Stimulated activated naive CD8-positive, alpha-beta T cell treated with anti-CD3 and anti-CD28 coated beads, Interleukin-15, Interleukin-2, amounts not matched to agents 100 ng/mL and 50 ng/mL, for 24 hours (primary cell): ENCODE data around the gene NT5C2.
"Not testable (repeated sequence)": the region's sequence is repeated elsewhere in the genome, so short reads cannot be mapped to it uniquely, and the experiment has no call there.

Source experiments
- H3K27ac Mint-ChIP-seq: one replicate; pipeline ENCODE4 v1.8.0; 2021; ENCODE audit warnings: mild to moderate bottlenecking, mixed read lengths
- H3K27me3 Mint-ChIP-seq: one replicate; pipeline ENCODE4 v1.8.0; 2021; ENCODE audit warnings: mixed read lengths
- H3K36me3 Mint-ChIP-seq: one replicate; pipeline ENCODE4 v1.8.0; 2021; ENCODE audit warnings: low read depth, mixed read lengths
- H3K4me1 Mint-ChIP-seq: one replicate; pipeline ENCODE4 v1.8.0; 2021; ENCODE audit warnings: low read depth, mixed read lengths
- H3K4me3 Mint-ChIP-seq: one replicate; pipeline ENCODE4 v1.8.0; 2021; ENCODE audit warnings: mild to moderate bottlenecking, mixed read lengths
- H3K9me3 Mint-ChIP-seq: one replicate; pipeline ENCODE4 v1.8.0; 2021; ENCODE audit warnings: mixed read lengths

Gene NT5C2

DNA sequence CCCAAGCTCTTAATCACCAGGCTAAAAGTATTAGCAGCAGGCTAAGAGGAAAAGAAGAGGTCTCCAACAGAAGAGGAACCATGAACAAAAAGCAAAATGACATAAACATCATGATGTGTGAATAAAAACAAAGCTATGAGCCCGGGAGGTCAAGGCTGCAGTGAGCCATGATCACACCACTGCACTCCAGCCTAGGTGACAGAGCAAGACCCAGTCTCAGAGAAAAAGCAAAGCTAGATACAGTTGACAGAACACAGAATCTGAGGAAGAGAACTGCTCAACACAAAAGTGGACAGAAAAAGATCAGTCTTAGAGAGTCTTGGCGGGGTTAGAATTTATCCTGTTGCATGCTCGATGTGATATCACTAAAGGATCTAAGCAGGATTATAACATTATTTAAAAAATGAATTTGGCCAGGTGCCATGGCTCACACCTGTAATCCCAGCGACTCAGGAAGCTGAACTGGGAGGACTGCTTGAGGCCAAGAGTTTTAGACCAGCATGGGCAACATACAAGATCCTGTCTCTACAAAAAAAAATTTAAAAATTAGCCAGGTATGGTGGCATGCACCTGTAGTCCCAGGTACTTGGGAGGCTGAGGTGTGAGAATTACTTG lies 37.5 kb downstream of the NT5C2 start:
- Mint-ChIP-seq H3K36me3 (peaks cover 54% of the 10 kb centered on the region), H3K27me3 (no peaks in the 10 kb centered on the region)

DNA sequence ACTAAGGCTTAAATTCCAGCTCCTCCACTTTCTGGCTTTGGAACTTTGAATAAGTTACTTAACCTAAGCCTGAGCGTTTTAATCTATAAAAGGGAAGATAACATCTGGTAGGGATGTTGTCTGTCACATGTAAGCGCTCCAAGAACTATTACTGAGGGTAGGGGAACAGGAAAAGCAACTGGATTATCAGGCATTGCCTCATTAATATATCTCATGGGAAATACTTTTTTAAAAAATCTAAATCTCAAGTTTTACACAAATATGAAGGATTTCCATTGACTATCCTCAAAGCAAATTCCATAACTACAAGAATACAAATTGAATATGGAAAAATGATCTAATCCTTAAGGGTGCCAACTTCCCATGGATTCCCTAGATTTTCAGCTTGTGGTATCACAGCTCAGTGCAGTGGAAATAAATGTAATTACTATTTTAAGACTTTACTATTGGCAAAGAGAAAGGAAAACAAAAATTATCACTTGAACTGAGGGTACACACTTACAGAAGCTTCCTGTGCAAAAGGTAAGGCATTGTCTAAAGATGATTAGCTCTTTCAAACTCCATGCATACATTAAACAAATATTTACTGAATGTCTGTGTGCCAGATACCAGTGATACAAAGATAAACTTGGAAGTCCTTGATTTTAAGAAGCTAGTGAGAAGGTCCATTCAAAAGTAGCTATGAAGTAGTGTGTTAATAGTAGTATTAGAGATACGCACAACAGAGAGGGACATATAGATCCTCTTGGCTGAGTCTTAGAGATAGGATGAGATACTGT lies 38.4 kb downstream of the NT5C2 start:
- H3K27me3 Mint-ChIP-seq: no peaks in the 10 kb centered on the region
- H3K4me3 Mint-ChIP-seq: no peak overlapping the region
- H3K36me3 Mint-ChIP-seq: peaks cover 49% of the 10 kb centered on the region
- H3K4me1 Mint-ChIP-seq: no peaks in the 10 kb centered on the region
- H3K27ac Mint-ChIP-seq: no peak overlapping the region
- H3K9me3 Mint-ChIP-seq: no peaks in the 10 kb centered on the region

More for the DNA sequence above, 37.5 kb downstream of the NT5C2 start:
- Mint-ChIP-seq H3K4me3 (no peak overlapping the region), H3K27ac (no peak overlapping the region), H3K9me3 (no peaks in the 10 kb centered on the region), H3K4me1 (no peaks in the 10 kb centered on the region)

DNA sequence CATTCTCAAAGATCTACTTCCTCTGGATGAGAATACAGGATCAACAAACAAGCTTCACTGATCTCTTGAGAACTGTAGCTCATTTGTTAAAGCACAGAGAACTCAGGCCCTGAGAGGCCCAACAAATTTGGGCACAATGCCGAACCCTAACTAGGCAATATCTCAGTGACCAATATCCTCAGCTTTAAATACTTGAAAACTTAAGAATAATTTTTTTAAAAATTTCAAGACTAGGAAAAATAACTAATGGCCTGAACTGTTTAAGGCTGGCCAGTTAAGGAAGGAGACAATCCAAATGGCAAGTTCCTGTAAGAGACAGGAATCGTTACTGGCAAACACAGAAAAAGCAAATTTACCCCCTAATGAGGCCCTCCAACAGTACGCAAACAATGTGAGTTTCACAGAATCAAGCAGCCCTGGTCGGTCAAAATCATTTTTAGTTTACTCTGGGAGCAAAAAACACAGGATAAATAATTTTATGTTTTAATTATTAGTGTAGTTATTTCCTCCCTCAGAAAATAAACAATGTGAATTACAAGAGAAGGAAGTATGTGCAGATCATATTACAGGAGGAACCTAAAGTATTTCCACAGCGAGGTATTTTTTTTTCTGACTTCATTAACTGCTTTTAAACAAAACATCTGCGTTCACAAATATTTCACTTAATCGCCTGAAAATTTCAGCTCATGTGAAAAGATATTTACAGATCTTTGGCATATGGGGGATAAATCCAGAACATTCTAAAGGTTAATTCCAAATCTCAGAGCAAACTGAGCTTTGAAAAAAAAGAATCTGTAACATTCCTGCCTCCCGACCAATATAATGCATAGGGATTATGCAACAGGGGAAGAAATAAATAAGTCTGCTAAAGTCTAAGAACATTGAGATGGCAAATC lies 39.5 kb downstream of the NT5C2 start:
- no peak overlapping the region for H3K4me3 Mint-ChIP-seq
- H3K27ac Mint-ChIP-seq: no peak overlapping the region
- no peaks in the 10 kb centered on the region for H3K9me3 Mint-ChIP-seq

DNA sequence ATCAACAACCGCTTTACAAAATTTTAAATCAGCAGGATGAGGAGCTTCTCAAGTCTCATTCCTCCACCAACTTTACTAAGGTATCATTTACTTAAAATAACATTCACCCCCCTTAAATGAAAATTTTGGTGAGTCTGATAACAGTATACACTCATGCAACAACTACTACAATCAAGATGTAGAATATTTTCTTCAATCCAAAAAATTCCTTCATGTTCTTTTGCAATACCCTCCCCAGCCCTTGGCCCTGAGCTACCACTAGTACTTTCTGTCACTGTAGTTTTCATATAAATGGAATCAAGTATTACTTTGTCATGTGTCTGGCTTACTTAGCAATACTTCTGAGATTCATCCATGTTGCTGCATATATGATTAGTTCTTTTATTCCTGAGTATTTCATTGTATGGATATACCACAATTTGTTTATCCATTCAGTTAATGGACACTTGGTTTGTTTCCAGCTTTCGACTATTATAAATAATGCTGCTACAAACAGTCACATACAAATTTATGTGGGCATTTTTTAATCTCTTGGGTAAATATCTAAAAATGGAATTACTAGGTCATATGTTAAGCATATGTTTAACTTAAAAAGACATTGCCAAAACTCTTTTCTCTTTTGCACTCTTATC lies 43.0 kb downstream of the NT5C2 start:
- no peaks in the 10 kb centered on the region for H3K4me1 Mint-ChIP-seq

More for the DNA sequence above, 39.5 kb downstream of the NT5C2 start:
- H3K36me3 Mint-ChIP-seq: peaks cover 48% of the 10 kb centered on the region
- no peaks in the 10 kb centered on the region for H3K4me1 Mint-ChIP-seq
- H3K27me3 Mint-ChIP-seq: no peaks in the 10 kb centered on the region

DNA sequence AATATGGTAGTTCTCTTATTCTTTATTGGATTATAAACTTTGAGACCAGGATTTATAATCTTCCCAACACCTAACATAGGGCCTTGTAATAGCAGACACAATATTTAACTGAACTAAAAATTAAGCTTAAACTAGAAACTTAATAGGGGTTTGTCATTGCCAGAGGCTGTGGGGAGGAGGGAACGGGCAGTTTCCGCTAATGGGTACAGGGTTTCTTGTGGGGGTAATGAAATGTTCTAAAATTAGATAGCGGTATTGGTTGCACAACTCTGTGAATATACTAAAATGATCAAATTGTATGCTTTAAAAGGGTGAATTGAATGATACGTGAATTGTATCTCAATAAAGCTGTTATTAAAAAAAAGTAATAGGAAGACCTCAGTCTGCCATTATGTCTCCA lies 45.4 kb downstream of the NT5C2 start:
- H3K36me3 Mint-ChIP-seq: peaks cover 26% of the 10 kb centered on the region
- H3K4me1 Mint-ChIP-seq: no peaks in the 10 kb centered on the region
- H3K27me3 Mint-ChIP-seq: no peaks in the 10 kb centered on the region
- H3K27ac Mint-ChIP-seq: no peak overlapping the region
- H3K4me3 Mint-ChIP-seq: no peak overlapping the region
- H3K9me3 Mint-ChIP-seq: no peaks in the 10 kb centered on the region

More for the DNA sequence above, 43.0 kb downstream of the NT5C2 start:
- no peaks in the 10 kb centered on the region for H3K27me3 Mint-ChIP-seq
- no peaks in the 10 kb centered on the region for H3K9me3 Mint-ChIP-seq
- H3K4me3 Mint-ChIP-seq: no peak overlapping the region
- peaks cover 33% of the 10 kb centered on the region for H3K36me3 Mint-ChIP-seq
- no peak overlapping the region for H3K27ac Mint-ChIP-seq

DNA sequence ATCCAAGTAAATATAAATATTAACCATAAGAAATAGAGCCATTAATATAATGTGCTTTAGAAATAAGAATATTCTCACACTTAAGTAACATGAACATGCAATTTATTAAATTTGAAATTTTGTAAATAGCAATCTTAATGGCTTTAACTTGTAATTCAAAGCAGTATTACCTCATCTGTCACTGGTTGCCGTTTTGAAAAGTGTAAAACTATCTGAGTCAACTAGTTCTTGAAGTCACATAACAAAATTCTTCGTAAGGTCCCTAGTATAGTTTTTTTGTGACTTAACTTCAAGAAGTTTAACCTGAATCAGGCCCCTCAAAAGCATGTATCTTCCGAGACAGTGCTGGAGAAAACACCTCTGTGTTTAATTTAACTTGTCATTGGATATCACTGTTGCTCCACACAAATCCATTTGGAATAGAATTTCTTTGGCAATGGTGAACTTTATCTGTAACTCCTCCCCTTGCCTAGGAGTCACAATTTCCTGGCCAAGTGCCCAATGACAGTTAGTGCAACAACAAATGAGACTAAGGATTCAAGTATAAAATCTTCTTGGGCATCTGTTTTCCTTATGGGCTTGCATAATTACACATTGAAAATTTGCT lies 47.1 kb downstream of the NT5C2 start:
- Mint-ChIP-seq H3K27ac (no peak overlapping the region), H3K4me3 (no peak overlapping the region), H3K9me3 (no peaks in the 10 kb centered on the region), H3K4me1 (no peaks in the 10 kb centered on the region), H3K36me3 (peaks cover 27% of the 10 kb centered on the region), H3K27me3 (no peaks in the 10 kb centered on the region)

DNA sequence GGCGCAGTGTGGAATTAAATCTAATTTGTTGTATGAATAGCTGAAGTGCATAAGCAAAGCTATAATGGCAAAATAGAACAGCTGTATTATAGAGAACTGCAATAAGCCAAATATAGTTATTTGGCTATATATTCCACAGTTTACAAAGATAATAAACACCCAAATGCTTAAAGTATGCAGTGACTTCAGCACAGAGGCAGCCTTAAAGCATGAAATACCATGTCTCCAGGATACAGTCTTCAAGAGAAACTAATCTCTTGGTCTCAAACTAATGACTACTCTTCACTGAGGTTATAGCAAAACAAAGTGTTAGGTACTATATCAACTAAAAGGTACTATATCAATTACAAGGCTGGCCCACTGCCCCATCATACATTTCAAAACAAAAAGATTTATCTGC lies 48.0 kb downstream of the NT5C2 start:
- Mint-ChIP-seq H3K9me3 (no peaks in the 10 kb centered on the region), H3K4me3 (no peak overlapping the region), H3K36me3 (peaks cover 30% of the 10 kb centered on the region)

DNA sequence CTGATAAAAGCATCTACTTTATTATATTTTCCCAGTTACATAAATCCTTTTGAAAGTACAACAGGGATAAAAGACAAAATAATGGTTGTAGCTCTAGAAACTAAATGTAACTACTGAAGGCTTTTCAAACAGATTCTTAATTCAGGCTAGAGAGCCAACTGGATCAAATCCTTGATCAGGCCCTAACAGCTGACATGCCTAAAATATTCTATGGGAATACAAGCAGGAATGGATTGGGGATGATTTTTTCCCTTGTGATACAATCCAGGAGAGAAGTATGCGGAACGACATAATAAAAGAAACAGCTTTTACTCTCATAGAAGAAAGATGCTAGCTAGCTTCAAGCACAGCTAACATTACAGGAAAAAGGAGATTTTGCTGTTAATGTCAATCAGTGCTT lies 49.0 kb downstream of the NT5C2 start:
- Mint-ChIP-seq H3K4me3 (no peak overlapping the region), H3K4me1 (peaks cover 4% of the 10 kb centered on the region), H3K9me3 (no peaks in the 10 kb centered on the region), H3K27ac (no peak overlapping the region), H3K36me3 (peaks cover 31% of the 10 kb centered on the region), H3K27me3 (no peaks in the 10 kb centered on the region)

More for the DNA sequence above, 48.0 kb downstream of the NT5C2 start:
- no peaks in the 10 kb centered on the region for H3K27me3 Mint-ChIP-seq
- no peak overlapping the region for H3K27ac Mint-ChIP-seq
- peaks cover 3% of the 10 kb centered on the region for H3K4me1 Mint-ChIP-seq

DNA sequence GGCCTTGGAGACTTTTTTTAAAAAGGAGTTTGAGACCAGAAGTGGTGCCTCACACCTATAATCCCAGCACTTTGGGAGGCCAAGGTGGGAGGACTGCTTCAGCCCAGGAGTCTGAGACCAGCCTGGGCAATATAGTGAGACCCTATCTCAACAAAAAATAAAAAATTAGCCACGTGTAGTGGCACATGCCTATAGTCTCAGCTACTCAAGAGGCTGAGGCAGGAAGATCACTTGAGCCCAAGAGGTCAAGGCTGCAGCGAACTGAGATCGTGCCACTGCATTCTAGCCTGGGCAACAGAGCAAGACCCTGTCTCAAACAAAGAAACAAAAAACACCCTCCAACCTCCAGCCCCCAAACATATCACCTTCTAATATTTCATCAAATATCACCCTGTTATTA lies 49.4 kb downstream of the NT5C2 start:
- H3K27ac Mint-ChIP-seq, H3K4me3 Mint-ChIP-seq, H3K27me3 Mint-ChIP-seq, H3K9me3 Mint-ChIP-seq, H3K4me1 Mint-ChIP-seq: not testable (repeated sequence)
- peaks cover 33% of the 10 kb centered on the region for H3K36me3 Mint-ChIP-seq

DNA sequence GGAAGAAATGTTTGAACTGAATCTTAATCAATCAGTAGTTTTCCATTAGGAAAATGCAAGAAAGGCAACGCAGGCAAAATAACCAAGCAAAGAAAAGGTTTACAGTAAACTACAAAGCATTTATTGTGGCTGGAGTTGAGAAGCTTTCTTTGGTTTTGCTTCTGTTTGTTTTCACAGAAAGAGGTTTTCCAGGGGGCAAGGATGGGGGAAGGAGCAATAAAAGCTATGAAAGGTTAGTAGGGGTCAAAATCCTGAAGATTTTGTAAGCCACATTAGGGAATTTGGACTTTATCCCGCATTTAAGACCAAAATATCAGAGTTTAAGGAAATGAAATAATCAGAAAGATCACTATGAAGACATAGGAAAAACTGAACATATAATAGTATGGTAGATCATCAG lies 51.1 kb downstream of the NT5C2 start:
- Mint-ChIP-seq H3K27ac (no peak overlapping the region), H3K36me3 (peaks cover 35% of the 10 kb centered on the region), H3K27me3 (no peaks in the 10 kb centered on the region), H3K9me3 (no peaks in the 10 kb centered on the region), H3K4me3 (no peak overlapping the region), H3K4me1 (peaks cover 4% of the 10 kb centered on the region)

DNA sequence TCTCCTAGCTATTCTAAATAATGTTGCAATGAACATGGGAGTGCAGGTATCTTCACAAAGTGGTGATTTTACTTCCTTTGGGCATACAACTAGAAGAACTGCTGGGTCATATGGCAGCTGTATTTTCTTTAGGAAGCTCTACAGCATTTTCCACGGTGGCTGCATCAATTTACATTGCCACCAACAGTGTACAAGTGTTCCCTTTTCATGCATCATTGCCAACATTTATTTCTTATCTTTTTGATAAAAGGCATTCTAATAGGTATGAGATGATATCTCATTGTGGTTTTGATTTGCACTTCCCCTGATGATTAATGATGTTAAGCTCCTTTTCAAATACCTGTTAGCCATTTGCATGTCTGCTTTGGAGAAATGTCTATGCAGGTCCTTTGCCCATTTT lies 52.6 kb downstream of the NT5C2 start:
- Mint-ChIP-seq H3K9me3 (no peaks in the 10 kb centered on the region), H3K4me3 (no peak overlapping the region), H3K36me3 (peaks cover 43% of the 10 kb centered on the region), H3K27ac (no peak overlapping the region), H3K27me3 (no peaks in the 10 kb centered on the region), H3K4me1 (peaks cover 10% of the 10 kb centered on the region)

DNA sequence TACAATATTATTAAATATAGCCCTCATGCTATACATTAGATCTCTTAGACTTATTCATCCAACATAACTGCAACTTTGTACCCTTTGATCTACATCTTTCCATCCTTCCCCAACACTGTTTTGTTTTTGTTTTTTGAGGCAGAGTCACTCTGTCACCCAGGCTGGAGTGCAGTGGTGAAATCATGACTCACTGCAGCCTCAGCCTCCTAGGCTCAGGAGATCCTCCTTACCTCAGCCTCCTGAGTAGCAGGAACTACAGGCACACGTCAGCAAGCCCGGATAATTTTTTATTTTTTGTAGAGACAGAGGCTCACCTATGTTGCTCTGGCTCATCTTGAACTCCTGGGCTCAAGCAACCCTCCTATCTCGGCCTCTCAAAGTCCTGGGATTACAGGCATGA lies 53.3 kb downstream of the NT5C2 start:
- Mint-ChIP-seq H3K4me1 (peaks cover 17% of the 10 kb centered on the region), H3K27ac (no peak overlapping the region), H3K4me3 (no peak overlapping the region), H3K36me3 (peaks cover 48% of the 10 kb centered on the region), H3K9me3 (no peaks in the 10 kb centered on the region), H3K27me3 (no peaks in the 10 kb centered on the region)

DNA sequence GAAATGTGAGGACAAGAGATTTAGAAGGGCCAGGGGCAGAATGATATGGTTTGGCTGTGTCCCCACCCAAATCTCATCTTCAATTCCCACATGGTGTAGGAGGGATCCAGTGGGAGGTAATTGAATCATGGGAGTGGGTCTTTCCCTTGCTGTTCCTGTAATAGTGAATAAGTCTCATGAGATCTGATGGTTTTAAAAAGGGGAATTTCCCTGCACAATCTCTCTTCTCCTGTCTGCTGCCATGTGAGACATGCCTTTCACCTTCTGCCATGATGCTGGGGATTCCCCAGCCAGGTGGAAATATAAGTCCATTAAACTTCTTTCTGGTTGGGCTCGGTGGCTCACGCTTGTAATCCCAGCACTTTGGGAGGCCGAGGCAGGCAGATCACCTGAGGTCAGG lies 57.9 kb downstream of the NT5C2 start:
- H3K4me1 Mint-ChIP-seq: peaks cover 28% of the 10 kb centered on the region
- peaks cover 67% of the 10 kb centered on the region for H3K36me3 Mint-ChIP-seq
- not testable (repeated sequence) for H3K9me3 Mint-ChIP-seq, H3K27me3 Mint-ChIP-seq, H3K4me3 Mint-ChIP-seq
- H3K27ac Mint-ChIP-seq: peak overlapping the region; percentile 61

DNA sequence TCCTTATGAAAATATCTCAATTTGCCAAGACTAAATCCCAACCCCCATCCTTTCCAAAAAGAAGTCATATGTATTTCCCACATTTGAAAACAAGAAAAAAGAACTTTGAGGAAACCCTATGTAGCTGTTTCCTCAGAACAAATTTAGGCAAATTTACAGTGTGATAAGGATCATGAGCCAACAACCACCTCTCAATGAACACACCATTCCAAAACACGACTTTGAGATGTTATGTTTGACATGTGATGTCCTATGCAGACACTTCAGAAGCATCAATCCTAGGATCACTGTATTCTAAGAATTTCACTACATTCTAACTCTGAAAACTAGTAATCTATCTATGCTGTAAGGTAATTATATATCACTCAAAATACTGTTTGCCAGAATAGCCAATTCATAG lies 62.2 kb downstream of the NT5C2 start:
- H3K4me1 Mint-ChIP-seq: peaks cover 30% of the 10 kb centered on the region
- no peak overlapping the region for H3K27ac Mint-ChIP-seq
- H3K36me3 Mint-ChIP-seq: peaks cover 48% of the 10 kb centered on the region
- no peak overlapping the region for H3K4me3 Mint-ChIP-seq
- peaks cover 10% of the 10 kb centered on the region for H3K9me3 Mint-ChIP-seq
- no peaks in the 10 kb centered on the region for H3K27me3 Mint-ChIP-seq
